K562 (cell line): ENCODE data around the gene CYB5R4. TPM values are rescaled to one million over a fixed set of nuclear protein-coding genes. Genes with fewer than 3 reads are reported as not detected.
A peak's percentile ranks its signal among the peaks of the same experiment; 100 is the strongest.

Experiments used
- ATAC-seq: fragments of 200-7000 bp; cut with Tn5 transposase; 3 replicates; pipeline ENCODE4 v1.9.1; 2020; ENCODE audit warnings: moderate library complexity
- BruUV-seq: library from RNA; stranded (reverse); fragments of 400-500 nt; replicated peaks from 2 replicates; lab custom pipeline; 2021; lab: Mats Ljungman, UMichigan
- CTCF ChIA-PET: fragments of 300-600 bp; formaldehyde crosslinking; extraction: SDS; loops from one replicate; lab custom pipeline; 2021; ENCODE audit warnings: low intra/inter-chr PET ratio; lab: Yijun Ruan, JAX
- POLR2A ChIA-PET: fragments of 300-600, 350-650 bp; sonication (Branson Sonifier 250); formaldehyde crosslinking; extraction: SDS; loops from one replicate; lab custom pipeline; 2021; ENCODE audit warnings: antibody characterized with exemption, inconsistent platforms; lab: Yijun Ruan, JAX
- DNase-seq, 4 experiments: peaks; one replicate each; pipeline versions ENCODE4 v3.0.0 to v3.0.0-alpha.2; 2011 to 2018; ENCODE audit warnings: low spot score in 3 of 4, mixed read lengths in 3 of 4; ENCODE audit errors: extremely low read depth in 1 of 4
- FAIRE-seq: peaks from 2 replicates; lab custom pipeline; 2011; peaks lifted over from hg19 to GRCh38; lab: Jason Lieb, UNC
- H2AFZ ChIP-seq: 2 replicates; pipeline ENCODE4 v1.6.0; 2011; ENCODE audit warnings: low read depth, low read length, control low read depth, inconsistent platforms
- H3K27ac ChIP-seq: fragments of 200-600 bp; 3 replicates; pipeline ENCODE4 v1.8.0; 2011; ENCODE audit warnings: low read depth, mild to moderate bottlenecking, control low read depth, inconsistent platforms, low read length, moderate library complexity, mixed read lengths; ENCODE audit errors: extremely low read depth
- H3K27me3 ChIP-seq, 2 experiments: fragments of 300-600 bp in 1 of 2; 2 replicates in 1 of 2; 3 replicates in 1 of 2; pipeline versions ENCODE4 v1.6.0 to v1.8.0; 2011; ENCODE audit warnings: inconsistent platforms in 2 of 2, low read length in 2 of 2, mild to moderate bottlenecking in 1 of 2, mixed read lengths in 1 of 2, moderate library complexity in 1 of 2; ENCODE audit not compliant: control insufficient read depth in 2 of 2, insufficient read depth in 2 of 2
- H3K36me3 ChIP-seq: fragments of 300-600 bp; 3 replicates; pipeline ENCODE4 v1.8.0; 2011; ENCODE audit warnings: mild to moderate bottlenecking, low read length, inconsistent platforms; ENCODE audit not compliant: control insufficient read depth, insufficient read depth
- H3K4me1 ChIP-seq, 2 experiments: fragments of 200-600 bp in 1 of 2; replicated peaks in 1 of 2; 2 replicates in 1 of 2; 3 replicates in 1 of 2; pipeline versions ENCODE4 v1.5.1 to v1.8.0; 2011; ENCODE audit warnings: inconsistent platforms in 2 of 2, low read length in 2 of 2, mild to moderate bottlenecking in 1 of 2, mixed read lengths in 1 of 2, moderate library complexity in 1 of 2; ENCODE audit not compliant: control insufficient read depth in 2 of 2, insufficient read depth in 2 of 2
- H3K4me2 ChIP-seq: 2 replicates; pipeline ENCODE4 v1.6.1; 2011; ENCODE audit warnings: low read length, control low read depth, inconsistent platforms, mixed read lengths; ENCODE audit not compliant: insufficient read depth
- H3K4me3 ChIP-seq: fragments of 200-600 bp; sonication (generic), shearing (Covaris generic); 2 replicates; pipeline ENCODE4 v1.5.1; 2016; ENCODE audit warnings: control low read depth, inconsistent platforms
- H3K79me2 ChIP-seq: fragments of 200-600 bp; 3 replicates; pipeline ENCODE4 v1.8.0; 2011; ENCODE audit warnings: low read length, inconsistent platforms; ENCODE audit not compliant: control insufficient read depth, insufficient read depth
- H3K9ac ChIP-seq, 2 experiments: 2 replicates each; pipeline versions ENCODE4 v1.6.0 to v1.6.1; 2011; ENCODE audit warnings: low read depth in 2 of 2, low read length in 2 of 2, control low read depth in 1 of 2, inconsistent platforms in 1 of 2, mild to moderate bottlenecking in 1 of 2, mixed read lengths in 1 of 2; ENCODE audit not compliant: insufficient read depth in 1 of 2
- H3K9me1 ChIP-seq: one replicate; pipeline ENCODE4 v1.6.0; 2011; ENCODE audit warnings: inconsistent platforms, mild to moderate bottlenecking, low read length, moderate library complexity; ENCODE audit not compliant: control insufficient read depth, insufficient read depth
- H3K9me3 ChIP-seq: replicated peaks from 2 replicates; pipeline ENCODE4 v1.5.1; 2011; ENCODE audit warnings: low read depth, low read length, inconsistent platforms; ENCODE audit not compliant: control insufficient read depth, insufficient read depth
- H4K20me1 ChIP-seq: replicated peaks from 2 replicates; pipeline ENCODE4 v1.6.1; 2011; ENCODE audit warnings: low read length, inconsistent platforms, mixed read lengths; ENCODE audit not compliant: control insufficient read depth, insufficient read depth
- TFE3 ChIP-seq: fragments of 450-650 bp; formaldehyde crosslinking; IDR thresholded peaks from 2 replicates; pipeline ENCODE4 v1.4.0; 2020; ENCODE audit warnings: mild to moderate bottlenecking, mixed read lengths
- TSHZ1 ChIP-seq: fragments of 250-450 bp; sonication (Bioruptor Pico); IDR thresholded peaks from 2 replicates; pipeline ENCODE4 v1.4.0; 2020; ENCODE audit warnings: mild to moderate bottlenecking, moderate library complexity
- WGBS: fragments of 100-300 bp; shearing (Covaris generic); methylation state at CpG from one replicate; pipeline ENCODE4 v1.1.6; 2016; ENCODE audit warnings: low coverage, mixed read lengths; ENCODE audit not compliant: insufficient coverage; ENCODE audit errors: missing lambda C conversion rate; 5-methylcytosine and 5-hydroxymethylcytosine counted together
- in situ Hi-C: fragments of 300-500 bp; cut with MboI; formaldehyde crosslinking; loops from 4 replicates; pipeline ENCODE4 v1.15.0; 2018; ENCODE audit warnings: inconsistent platforms, mixed read lengths
- intact Hi-C: fragments of 100-400 bp; cut with micrococcal nuclease; formaldehyde crosslinking; loops from 2 replicates; pipeline ENCODE4 v1.14.2; 2022
- polyA plus RNA-seq, 8 experiments: library from polyadenylated mRNA; depleted of rRNA in 4 of 8; stranded (reverse) in 5 of 8; unstranded in 3 of 8; fragments of >200 nt; fragmentation: Nextera tagmentation in 2 of 8; fragmentation: Illumina TruSeq in 1 of 8; extraction: Ambion mirVana in 2 of 8; extraction: Trizol in 1 of 8; gene quantifications; 2 replicates each; pipeline versions ENCODE4 v1.2.1 to v1.2.3, GENCODE V29; 2011 to 2014; ENCODE audit warnings: inconsistent platforms in 1 of 8, missing spikeins in 1 of 8
- total RNA-seq, 7 experiments: library from RNA; depleted of rRNA in 6 of 7; stranded (reverse); fragments of >200 nt in 6 of 7; fragmentation: Illumina TruSeq in 2 of 7; extraction: Trizol in 2 of 7; gene quantifications; 2 replicates each; pipeline versions ENCODE4 v1.2.1 to v1.2.3, GENCODE V29; 2011 to 2021; ENCODE audit warnings: low replicate concordance in 1 of 7

CYB5R4 gene
- total and polyA plus RNA-seq, 9 of the 15 experiments (the other 6 are each of a cell fraction or from before 2014, with no cell fraction given) = 5.9 to 23.1 (median 19.0) TPM

GRCh38 chr6:83976037-83976755 lies 116.7 kb downstream of the CYB5R4 start:
- Histone ChIP-seq H3K9ac (peak overlapping the region in 1 of 2 experiments; percentile 58; a peak in 2 of 4 replicates), H3K9me1 (no peaks in the 10 kb centered on the region)
- peak; percentile 10; the same call in 2 of the 3 replicates for ATAC-seq
- 0 out of 2 replicates have a peak, but pooled peaks have one; percentile 10 for TF ChIP-seq TFE3
- TF ChIP-seq TSHZ1 (CRISPR knock-in tag) = no peak
- TF ChIP-seq, all 486 proteins: peak for 1
- peaks cover 2 to 61% of the 10 kb centered on the region in 2 experiments; a peak in 4 of 5 replicates for H3K4me1 ChIP-seq
- WGBS = 17% methylated on average over 5 of the region's 5 CpGs
- no peaks in the 10 kb centered on the region for H3K27me3 ChIP-seq
- in situ Hi-C loops (no loop called here), intact Hi-C loops (loop anchor here (10.0 kb wide), 1 partner anchor 239 kb away; no protein-coding TSS in a partner anchor)
- H3K79me2 ChIP-seq = no peaks in the 10 kb centered on the region
- 0 out of 3 replicates have a peak, but pooled peaks cover 2% of the 10 kb centered on the region for H3K36me3 ChIP-seq
- H3K27ac ChIP-seq = peak overlapping the region; percentile 79
- no peak overlapping the region for H3K4me3 ChIP-seq
- POLR2A ChIA-PET = interaction anchor here (1.4 kb wide), 1 partner anchor 22 kb away, joined by 3 read pairs; no protein-coding TSS in a partner anchor
- no peak for FAIRE-seq
- no TSS peak for BruUV-seq
- peak overlapping the region; percentile 76 for H2AFZ ChIP-seq
- CTCF ChIA-PET = no interaction called here
- no peaks in the 10 kb centered on the region for H4K20me1 ChIP-seq
- H3K9me3 ChIP-seq = peaks cover 9% of the 10 kb centered on the region; the same call in 1 of the 2 replicates
- peak overlapping the region; percentile 50; the same call in 1 of the 2 replicates for H3K4me2 ChIP-seq
- DNase-seq = peak in 1 of 4 experiments; percentile 31
